ENCODE data around the gene ELAVL3. TPM values are rescaled to one million over a fixed set of nuclear protein-coding genes. Genes with fewer than 3 reads are reported as not detected.
A peak's percentile ranks its signal among the peaks of the same experiment; 100 is the strongest.

Gene ELAVL3
- total RNA-seq, 1 experiment from 2014 or later, result 1.4 TPM

- H3K27me3 Mint-ChIP-seq (ENCODE audit: low read depth), result peaks cover 29% of the 10 kb centered on the region
- ChIA-PET POLR2A (interaction anchor here (0.5 to 7.8 kb wide), 16 partner anchors 9 to 831 kb away, joined by 3 to 115 read pairs (median 5); partner anchors contain the start of genes CCDC159, ELAVL3, EPOR and ODAD3), CTCF (interaction anchor here (0.6 to 7.8 kb wide), 19 partner anchors 10 to 376 kb away, joined by 3 to 308 read pairs (median 8); partner anchors contain the start of genes CCDC159, EPOR, ODAD3 and PRKCSH)
- ATAC-seq (peak; percentile 63), DNase-seq (ENCODE audit: low spot score) (peak; percentile 95)
- peak overlapping the region; percentile 97 for H3K27ac Mint-ChIP-seq
- peaks cover 17% of the 10 kb centered on the region for H3K4me1 Mint-ChIP-seq
- peak overlapping the region; percentile 87 for H3K4me3 Mint-ChIP-seq
- no peaks in the 10 kb centered on the region for H3K36me3 Mint-ChIP-seq
- H3K9me3 Mint-ChIP-seq, result no peaks in the 10 kb centered on the region
- TF ChIP-seq ZNF138 (CRISPR knock-in tag; conservative IDR thresholded peaks at IDR 0.05) (peak; percentile 73; the same call in 1 of the 2 replicates), CREM (CRISPR knock-in tag; IDR thresholded peaks at IDR 0.05) (no peak), CREB1 (CRISPR knock-in tag; IDR thresholded peaks at IDR 0.05) (no peak), ZNF416 (CRISPR knock-in tag; IDR thresholded peaks at IDR 0.05) (no peak), SP1 (CRISPR knock-in tag; conservative IDR thresholded peaks at IDR 0.05) (peak; percentile 20; the same call in 1 of the 2 replicates), AR (CRISPR knock-in tag; IDR thresholded peaks at IDR 0.05) (no peak), E2F1 (CRISPR knock-in tag; IDR thresholded peaks at IDR 0.05) (no peak), ZNF532 (CRISPR knock-in tag; IDR thresholded peaks at IDR 0.05; ENCODE audit: borderline replicate concordance) (no peak), ARID4B (CRISPR knock-in tag; IDR thresholded peaks at IDR 0.05; ENCODE audit: borderline replicate concordance) (no peak), TEAD4 (CRISPR knock-in tag; IDR thresholded peaks at IDR 0.05) (no peak), JUN (CRISPR knock-in tag; IDR thresholded peaks at IDR 0.05) (no peak), USF1 (CRISPR knock-in tag; IDR thresholded peaks at IDR 0.05) (0 out of 2 replicates have a peak, but pooled peaks have one; percentile 20), JAZF1 (CRISPR knock-in tag; IDR thresholded peaks at IDR 0.05) (no peak), NFATC4 (CRISPR knock-in tag; IDR thresholded peaks at IDR 0.05) (no peak), SOX15 (CRISPR knock-in tag; IDR thresholded peaks at IDR 0.05) (no peak), SMAD3 (CRISPR knock-in tag; IDR thresholded peaks at IDR 0.05; ENCODE audit: borderline replicate concordance) (no peak)
- TF ChIP-seq, protein P1, sequence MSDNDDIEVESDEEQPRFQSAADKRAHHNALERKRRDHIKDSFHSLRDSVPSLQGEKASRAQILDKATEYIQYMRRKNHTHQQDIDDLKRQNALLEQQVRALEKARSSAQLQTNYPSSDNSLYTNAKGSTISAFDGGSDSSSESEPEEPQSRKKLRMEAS (CRISPR knock-in tag; IDR thresholded peaks at IDR 0.05), result peak; percentile 54
- TF ChIP-seq, protein P2, sequence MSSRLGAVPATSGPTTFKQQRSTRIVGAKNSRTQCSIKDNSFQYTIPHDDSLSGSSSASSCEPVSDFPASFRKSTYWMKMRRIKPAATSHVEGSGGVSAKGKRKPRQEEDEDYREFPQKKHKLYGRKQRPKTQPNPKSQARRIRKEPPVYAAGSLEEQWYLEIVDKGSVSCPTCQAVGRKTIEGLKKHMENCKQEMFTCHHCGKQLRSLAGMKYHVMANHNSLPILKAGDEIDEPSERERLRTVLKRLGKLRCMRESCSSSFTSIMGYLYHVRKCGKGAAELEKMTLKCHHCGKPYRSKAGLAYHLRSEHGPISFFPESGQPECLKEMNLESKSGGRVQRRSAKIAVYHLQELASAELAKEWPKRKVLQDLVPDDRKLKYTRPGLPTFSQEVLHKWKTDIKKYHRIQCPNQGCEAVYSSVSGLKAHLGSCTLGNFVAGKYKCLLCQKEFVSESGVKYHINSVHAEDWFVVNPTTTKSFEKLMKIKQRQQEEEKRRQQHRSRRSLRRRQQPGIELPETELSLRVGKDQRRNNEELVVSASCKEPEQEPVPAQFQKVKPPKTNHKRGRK (CRISPR knock-in tag; IDR thresholded peaks at IDR 0.05; ENCODE audit: borderline replicate concordance), result no peak
- TF ChIP-seq, protein P3, sequence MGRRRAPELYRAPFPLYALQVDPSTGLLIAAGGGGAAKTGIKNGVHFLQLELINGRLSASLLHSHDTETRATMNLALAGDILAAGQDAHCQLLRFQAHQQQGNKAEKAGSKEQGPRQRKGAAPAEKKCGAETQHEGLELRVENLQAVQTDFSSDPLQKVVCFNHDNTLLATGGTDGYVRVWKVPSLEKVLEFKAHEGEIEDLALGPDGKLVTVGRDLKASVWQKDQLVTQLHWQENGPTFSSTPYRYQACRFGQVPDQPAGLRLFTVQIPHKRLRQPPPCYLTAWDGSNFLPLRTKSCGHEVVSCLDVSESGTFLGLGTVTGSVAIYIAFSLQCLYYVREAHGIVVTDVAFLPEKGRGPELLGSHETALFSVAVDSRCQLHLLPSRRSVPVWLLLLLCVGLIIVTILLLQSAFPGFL (CRISPR knock-in tag; IDR thresholded peaks at IDR 0.05; ENCODE audit: borderline replicate concordance), result no peak
Observed at GRCh38 chr19:11421371-11422098, 59.3 kb downstream of the ELAVL3 start.

All from WTC11 (cell line).